NCI-H1092 treated with DMSO at 0.1 percent for 48 hours (cell line): ENCODE data around the gene COL23A1.

Source experiments
- DNase-seq: peaks from one replicate; lab custom pipeline; 2025; lab: John Stamatoyannopoulos, UW

COL23A1 gene

DNA sequence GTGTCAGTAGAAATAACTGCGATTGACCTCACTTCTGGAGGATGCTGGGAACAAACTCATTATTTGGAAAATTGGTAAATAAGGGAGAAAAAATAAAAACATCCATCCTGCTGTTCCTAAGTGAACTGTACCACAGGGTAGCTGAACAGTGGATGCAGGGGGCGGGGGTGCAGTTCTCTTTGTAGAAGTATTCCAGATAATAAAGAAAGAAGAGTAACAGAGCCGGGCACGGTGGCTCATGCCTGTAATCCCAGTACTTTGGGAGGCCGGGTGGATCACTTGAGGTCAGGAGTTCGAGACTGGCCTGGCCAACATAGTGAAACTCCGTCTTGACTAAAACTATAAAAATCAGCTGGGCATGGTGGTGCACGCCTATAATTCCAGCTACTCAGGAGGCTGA, 132.1 kb downstream of the COL23A1 start:
- no peak for DNase-seq

DNA sequence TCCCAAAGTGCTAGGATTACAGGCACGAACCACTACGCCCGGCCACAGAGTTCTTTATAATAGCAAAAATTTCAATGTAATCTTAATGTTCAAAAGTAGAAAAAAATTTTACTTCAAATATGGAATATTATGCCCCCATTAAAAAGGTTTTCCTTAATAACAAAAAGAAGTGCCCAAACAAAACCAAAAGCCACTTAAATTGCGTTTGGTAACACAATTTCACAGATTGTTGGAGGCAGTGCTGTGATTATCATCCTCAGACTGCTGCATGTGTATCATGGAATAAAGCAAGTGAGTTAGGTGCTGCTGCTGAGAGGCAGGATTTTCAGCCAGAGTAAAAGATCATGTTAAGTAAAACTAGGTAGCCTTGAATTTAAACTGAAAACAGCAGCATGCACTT, 132.7 kb downstream of the COL23A1 start:
- DNase-seq = no peak

DNA sequence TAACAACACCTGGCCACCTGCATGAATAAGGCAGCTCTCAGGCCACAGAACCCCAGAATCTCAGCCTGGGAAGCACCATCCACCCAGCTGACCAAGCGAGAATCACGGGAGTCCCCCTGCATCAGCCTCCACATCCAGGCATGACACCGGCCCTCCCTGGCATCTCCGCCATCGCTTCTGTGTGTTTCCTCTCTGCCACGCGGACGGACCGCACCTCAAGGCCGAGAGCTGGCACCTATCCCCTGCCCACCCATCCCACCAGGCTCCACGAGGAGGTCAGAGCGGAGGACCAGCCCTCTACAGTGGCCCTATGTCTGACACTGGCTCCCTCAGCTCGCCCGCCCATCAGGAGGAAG, 134.7 kb downstream of the COL23A1 start:
- no peak for DNase-seq

DNA sequence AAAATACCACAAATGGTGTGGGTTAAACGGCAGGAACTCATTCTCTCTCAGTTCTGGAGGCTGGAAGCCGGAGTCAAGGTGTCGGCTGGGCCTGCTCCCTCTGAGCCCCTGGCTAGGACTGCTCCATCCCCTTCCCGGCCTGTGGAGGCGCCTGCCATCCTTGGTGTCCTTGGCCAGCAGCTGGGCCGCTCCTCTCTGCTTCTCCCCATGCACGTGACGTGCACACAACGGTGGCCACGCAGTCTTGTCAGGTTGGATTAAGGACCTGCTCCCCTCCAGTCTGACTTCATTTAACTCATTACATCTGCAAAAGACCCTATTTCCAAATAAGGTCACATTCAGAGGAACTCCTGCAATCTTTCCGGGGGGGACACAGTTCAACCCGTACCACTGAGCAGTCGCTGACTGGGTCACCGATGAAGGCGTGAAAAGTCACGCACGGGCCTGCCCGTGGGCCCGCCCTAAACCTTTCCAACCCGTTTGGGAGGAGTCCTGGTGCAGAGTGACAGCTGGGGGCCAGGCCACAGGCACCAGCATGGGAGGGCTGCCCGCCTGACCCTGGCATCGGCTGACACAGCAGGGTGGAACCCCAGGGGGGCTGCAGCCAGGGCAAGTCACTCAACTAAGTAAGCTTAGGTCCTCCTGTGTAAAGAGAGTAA, 135.2 kb downstream of the COL23A1 start:
- no peak for DNase-seq

DNA sequence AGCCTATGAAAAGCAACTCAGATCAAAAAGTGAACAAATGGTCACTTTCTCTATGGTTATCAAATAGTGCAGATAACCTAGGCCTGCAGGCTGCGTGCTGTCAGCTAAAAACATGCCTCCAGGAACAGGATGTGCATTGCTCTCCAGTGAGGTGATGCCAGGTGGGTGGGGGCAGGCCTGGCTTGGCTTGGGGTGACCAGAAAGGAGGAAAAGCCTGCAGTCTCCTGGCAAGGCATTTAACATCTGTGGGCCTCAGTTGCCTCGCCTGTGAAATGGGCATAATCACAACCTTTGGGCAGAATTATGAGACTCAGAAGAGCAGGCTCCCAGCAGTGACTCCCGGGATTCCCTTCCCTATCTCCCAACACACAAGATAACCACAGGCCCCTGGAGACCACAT, 135.9 kb downstream of the COL23A1 start:
- DNase-seq = no peak

DNA sequence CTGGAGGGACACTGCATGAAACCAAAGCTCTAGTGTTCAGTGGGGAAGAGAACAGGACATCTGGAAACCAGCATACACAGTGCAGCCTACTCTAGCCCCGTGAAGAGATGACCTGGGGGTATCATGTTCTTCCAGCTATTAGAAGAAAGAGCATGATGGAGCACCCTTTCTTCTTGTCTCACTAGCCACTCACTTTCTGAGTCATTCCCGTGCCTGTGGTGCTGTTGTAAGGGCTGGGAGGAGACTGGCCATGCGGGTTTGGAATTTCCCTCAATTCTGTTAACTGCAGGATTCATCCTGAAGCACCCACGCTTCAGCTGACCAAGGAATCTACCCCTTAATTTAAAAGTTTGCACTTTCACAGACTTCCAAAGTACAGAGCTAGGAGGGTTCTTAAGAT, 137.0 kb downstream of the COL23A1 start:
- DNase-seq = no peak

DNA sequence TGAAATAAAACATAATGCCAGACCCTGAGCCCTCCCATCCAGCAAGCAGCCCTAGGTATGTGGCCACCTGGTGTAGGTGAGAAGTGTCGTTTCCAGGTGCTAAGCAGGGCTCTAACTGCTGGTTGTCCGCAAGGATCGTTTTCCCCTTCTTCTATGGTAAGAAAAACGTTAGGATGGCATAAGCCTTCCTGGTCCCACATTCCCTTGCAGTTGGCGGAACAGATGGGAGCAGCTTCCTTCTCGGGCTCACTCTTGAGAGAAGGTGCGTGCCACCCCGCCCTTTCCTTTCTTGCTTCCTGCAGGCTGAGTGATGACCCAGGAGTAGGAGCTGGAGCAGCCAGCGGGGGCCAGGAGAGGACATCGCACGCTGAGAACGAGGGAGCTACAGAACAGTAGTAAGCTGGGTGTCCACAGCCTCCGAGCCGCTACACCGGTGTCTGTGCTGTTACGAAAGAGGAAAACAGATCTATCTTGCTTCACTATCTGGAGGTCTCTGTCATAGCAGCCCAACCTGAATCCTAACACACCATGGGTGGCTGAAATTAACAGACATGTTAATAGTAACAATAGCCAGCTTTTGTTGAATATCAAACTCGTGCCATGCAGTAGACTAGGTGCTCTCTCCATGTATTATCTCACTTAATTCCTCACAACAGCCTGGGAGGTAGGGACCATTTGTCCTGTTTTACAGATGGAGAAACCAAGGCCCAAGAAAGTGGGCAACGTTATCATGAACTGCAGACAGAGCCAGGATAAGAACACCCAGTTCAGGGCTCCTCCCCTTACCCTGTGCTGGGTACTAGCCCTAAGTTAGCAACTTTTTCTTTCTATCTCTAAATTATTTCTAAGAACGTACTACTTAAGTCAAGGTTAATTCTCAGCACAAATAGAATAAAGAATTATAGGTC, 139.8 kb downstream of the COL23A1 start:
- DNase-seq = no peak

DNA sequence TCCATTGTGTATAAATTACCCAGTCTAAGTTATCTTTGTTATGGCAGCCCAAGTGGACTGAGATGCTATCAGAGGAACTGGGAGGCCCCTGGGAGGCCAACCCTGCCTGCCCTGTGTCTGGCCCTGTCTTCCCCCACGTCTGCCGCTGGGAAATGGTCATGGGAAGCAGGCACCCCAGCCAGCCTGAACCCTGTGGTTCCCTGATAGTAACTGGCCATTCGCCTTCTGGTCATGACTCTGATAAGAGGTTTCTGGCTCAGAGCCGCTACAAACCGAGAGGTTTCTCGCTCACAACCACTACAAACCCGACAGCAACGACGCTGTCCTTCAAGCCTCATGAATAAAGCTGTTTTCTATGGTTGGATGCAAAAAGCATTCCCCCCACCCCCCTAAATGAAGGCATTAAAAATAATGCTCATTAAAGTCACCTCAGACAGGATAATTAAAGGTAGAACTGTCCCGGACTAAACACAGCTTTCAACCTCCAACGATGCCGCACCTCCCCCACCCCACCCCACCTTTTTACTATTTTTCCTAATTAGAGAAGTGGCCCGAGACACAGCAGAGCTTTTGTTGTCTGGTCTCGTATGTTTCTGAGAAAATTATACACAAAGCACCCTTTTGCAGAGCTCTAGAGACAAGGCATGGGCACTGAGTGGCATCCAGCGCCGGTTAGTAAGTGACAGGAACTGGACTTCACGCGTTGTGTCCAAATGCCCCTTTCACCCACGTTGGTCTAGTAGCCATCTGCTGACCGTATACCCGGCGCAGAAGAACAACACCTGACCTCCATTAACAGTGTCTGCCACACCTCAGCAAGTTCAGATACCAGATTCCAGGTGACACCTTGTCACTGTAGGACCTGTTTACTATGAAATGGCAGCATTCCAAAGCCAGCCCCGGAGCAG, 140.8 kb downstream of the COL23A1 start:
- DNase-seq = no peak

DNA sequence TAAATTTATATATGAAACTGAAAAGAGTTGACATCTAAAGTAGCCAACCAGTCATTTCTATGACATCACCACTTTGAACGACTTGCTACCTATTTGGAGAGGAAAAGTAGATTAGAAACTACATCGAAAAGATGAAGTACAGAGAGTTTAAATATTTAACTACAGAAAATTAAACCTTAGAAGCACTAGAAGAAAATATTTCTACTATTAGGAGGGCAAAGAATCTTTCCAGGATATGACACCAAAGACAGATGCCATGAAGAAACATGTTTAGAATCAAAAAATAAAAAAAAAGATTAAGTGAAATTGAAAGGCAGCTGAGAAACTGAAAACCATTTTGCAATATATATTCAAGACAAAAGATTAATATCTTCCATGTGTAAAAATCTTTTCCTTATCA, 144.7 kb downstream of the COL23A1 start:
- no peak for DNase-seq

DNA sequence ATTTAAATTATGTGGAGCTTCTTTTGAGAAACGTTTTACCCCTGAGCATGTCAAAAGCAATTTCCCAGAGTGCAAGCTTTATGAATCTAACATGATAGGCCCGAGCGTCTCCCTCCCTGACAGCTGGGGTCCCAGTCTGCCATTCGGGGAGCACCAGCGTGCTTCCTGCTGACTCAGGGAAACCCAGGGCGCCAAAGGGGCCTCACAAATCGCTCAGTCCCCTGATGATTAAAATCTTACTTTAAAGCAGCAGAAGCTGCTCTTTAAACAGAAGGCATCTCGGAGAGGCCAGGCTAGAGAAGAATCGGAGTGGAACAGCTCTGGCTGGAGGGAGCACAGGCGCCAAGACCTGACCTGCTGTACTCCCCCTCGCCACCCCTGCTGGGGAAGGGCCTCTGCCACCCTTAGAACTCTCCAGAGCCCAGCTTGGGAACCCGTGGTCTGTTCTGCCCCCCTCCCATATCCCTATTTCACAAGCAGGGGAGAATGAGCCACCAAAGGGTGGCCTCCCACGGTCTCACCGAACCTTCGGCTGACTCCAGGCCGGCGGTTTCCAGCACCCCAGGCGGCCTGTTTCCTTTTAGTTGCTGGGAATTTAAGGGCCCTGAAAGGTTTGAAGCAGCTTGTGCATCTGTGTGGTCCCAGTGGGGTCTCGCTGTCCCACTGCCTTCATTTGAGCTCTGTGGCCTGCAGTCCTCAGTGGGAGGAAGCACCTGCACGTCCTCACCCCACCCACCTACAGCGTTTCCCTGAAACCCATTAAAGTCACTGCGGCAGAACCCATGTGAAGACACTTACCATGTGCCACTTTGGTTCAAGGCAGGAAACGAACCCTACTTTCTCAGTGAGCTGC, 147.6 kb downstream of the COL23A1 start:
- no peak for DNase-seq

DNA sequence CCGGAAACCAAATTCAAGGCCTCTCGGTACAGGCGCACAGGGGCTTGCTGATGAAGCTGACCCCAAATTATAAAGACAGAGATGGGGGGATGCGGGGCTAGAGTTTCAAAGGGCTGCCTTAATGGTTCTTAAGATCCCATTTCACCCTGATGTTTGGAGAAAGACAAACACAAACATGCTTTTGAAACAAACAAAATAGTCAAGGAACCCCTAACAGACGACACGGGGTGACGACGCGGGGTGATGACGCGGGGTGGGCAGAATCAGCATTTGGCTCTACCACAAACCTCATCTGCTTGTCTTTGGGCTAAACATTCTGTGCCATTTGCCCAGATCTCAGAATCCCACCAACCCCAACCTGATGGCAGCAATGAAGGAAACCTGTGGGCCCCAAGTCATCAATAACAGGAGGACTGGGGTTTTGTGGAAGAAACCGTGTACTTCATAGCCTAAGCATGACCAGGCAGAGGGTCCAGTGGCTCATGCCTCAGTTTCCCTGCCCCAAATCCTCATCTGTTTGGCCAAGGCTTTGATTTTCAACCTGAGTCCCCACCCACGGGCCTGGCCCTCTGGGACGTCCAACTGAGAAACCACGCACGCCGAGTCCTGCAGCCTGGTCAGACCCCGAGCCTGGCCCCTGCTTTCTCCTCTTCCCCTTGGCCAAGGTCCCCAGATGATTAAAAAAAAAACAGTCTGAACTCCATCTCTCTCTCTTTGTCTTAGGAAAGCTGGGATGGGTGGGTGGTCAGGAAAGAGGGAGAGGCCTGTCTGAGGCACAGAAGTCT, 148.5 kb downstream of the COL23A1 start:
- no peak for DNase-seq

DNA sequence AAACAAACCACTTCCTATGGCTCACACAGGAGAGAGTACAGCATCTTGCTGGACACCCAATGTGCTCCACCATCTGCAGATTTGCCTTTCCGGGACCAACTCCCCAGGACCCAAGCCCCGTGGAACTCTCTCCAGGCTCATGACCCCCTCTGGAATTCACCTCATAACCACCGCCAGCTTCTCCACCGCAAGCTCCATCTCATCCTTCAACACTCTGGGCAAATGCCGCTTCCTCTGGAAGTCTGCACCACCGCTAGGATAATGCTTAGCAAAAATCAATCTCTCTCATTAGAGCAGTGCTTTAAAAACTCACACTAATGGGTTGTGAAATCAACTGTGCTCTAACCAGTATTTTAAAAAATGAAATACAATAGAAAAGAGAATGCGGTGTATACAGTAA, 150.0 kb downstream of the COL23A1 start:
- DNase-seq = no peak

DNA sequence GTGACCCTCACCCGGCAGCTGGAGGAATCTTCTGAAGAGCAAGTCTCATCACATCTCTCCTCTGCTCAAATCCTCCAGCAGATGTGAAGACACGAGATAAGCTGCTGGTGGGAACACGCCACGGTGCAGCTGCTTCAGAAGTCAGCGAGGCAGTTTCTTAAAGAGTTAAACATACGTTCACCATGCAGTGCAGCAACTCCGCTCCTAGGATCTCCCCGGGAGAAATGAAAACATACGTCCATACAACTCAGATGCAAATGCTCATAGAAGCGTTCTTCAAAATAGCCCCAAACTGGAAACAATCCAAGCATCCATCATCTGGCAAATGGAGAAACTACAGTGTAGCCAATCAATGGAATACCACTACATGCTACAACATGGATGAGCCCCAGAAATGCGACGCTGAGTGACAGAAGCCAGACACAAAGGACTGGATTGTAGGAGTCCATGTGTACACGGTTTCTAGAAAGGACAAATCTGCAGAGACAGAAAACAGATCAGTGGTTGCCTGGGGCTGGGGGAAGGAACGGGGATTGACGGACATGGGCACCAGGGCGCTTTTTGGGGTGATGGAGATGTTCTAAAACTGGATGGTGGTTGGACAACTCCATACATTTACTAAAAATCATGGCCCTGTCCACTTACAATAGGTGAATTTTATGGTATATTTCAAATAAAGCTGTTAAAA, 150.6 kb downstream of the COL23A1 start:
- no peak for DNase-seq

DNA sequence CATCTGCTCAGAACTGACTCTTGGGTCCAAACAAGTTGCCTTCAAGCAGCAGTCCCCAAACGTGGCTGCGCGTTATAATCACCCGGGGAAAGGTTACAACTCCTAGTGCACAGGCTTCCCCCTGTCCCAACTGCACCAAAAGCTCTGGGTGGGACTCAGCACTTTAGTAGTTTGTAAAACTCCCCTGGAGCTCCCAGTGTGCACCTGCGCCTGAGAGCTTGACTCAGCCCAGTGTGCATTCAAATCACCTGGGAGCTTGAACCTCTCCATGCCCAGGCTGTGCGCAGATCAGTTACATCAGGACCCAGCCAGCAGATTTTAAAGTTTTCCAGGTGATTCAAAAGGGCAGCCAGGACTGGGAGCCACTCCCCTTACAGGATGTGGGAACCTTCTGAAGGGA, 151.4 kb downstream of the COL23A1 start:
- no peak for DNase-seq

DNA sequence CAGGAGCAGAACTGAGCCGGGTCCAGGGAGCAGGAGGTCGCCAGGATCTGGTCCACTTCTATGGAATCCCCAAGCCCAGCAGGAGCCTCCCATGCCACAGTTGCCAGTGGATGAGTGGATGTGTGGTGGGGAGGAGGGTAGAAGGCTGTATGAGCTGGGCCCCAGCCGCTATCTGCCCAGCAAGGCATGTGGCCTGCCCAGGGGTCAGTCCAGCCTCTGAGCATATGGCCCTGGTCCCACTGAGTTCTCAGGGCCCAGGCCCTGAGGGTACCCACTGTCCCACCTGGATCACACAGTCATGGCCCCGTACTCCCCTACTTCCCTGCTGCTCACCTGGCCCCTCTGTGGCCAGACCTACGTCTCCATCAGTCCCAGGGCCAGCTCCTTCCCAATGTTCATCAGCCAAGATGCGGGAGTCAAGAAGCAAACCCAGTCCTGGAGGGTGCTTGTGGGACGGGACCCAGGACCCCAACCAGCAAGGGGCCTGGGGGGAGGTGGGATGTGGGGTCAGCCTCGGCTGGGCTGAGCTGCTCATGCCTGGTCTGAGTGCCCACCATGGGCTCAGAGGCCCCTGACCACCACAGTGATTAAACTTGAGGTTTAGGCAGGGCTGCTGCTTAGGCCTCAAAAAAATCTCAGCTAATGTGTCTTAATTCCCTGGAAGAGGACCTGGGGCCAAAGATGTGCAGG, 152.7 kb downstream of the COL23A1 start:
- DNase-seq = no peak

DNA sequence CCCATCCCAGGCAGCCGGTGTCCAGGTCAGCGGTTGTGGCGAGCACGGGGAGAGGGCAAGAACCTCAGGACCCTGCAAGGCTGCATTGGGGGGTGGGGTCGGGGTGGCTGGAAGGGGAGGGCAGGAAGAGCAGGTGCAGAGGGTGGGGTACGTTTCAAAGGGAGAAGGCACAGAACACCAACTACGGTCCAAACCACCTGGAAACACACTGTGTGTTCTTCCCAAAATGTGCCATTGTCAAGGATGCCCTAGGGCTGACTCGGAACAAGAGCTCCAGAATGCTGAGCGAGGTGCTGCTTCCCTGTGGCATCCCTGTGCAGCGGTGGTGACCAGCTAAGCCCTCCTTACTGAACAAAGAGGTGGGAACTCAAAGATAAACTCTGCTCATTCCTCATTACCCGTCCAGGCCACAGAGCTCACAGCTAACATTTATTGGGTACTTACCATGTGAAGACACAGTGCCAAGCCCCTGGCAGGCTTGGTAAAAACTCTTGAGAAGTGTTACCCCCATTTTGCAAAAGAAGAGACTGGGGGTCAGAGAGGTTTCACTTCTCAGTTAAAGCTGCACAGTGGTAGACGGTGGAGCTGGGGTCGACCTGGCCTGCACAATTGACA, 153.8 kb downstream of the COL23A1 start:
- no peak for DNase-seq

DNA sequence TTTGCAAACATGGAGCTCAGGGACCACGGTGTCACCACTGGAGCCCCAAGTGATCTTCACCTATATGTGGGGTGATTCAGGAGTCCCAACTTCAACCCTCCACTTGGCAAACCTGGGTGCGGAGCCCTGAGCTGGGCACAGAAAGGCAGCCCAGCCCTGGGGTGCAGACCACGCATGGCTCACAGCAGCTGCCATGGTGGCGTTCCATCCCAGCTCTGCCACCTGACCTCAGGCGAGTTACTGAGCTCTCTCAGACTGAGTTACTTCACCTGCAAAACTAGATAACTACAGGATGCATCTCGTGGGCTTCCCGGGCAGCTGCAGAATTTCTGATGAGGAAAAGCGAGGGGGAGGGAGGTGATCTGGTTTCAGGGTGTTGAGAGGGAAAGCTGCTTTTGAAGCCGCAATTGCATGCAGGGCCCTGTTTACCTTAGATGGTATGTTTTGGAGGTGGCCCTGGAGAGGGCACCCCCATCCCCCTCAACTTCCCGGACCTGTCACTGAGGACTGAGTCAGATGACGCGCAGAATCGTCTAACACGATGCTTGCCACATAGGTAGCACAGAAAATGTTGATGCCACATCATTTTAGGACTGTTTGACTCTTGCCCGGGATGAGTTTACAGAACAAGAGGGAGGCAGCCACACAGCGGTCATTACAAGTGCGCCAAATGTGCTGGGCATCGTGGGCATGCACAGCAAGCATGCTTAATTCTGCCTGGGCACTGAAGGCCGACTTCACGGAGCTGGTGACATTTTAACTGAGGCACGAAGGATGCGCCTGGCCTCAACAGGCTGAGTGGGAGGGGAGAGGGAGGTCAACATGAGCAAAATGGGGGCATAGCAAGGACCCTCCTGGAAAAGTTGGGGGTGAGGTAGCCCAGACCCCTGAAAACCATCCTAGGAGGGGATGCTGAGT, 154.6 kb downstream of the COL23A1 start:
- no peak for DNase-seq

DNA sequence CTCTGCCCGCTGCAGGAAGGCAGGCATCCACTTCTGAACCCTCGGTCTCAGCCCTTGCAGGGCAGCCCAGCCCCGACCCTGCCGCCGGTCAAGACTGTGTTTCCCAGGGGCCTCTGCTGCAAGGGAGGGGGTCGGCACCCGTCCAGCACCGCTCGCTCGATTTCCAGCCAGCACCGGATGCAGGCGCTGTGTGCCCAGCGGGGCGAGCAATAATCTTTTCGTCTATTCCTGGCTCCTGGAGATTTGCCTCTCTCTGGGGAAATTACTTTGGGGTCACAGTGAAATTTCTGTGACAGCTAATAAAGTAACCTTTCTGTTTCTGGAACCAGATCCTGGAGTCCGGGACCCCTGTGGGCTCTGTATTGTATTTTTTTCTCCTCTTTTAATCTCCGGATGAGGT, 155.3 kb downstream of the COL23A1 start:
- DNase-seq = peak; percentile 39
